HepG2 (cell line): Measurements from ENCODE around the gene ZNF331. TPM values are rescaled to one million over a fixed set of nuclear protein-coding genes. Genes with fewer than 3 reads are reported as not detected.

Source experiments
- GLMP ChIP-seq: sonication (generic); formaldehyde crosslinking; IDR thresholded peaks from 2 replicates; pipeline ENCODE4 v1.9.0; 2021; ENCODE audit warnings: missing genetic modification reagents, mild to moderate bottlenecking, borderline replicate concordance
- REST ChIP-seq, 2 experiments: IDR thresholded peaks; 2 replicates each; pipeline ENCODE4 v1.6.1; 2011 to 2012; ENCODE audit warnings: low read length in 2 of 2, borderline replicate concordance in 1 of 2, low read depth in 1 of 2, mild to moderate bottlenecking in 1 of 2, moderate library complexity in 1 of 2
- ZNF484 ChIP-seq: sonication (generic); formaldehyde crosslinking; IDR thresholded peaks from 2 replicates; pipeline ENCODE4 v1.5.1; 2020; ENCODE audit warnings: mild to moderate bottlenecking, low read depth, missing genetic modification reagents, borderline replicate concordance
- ZNF556 ChIP-seq: sonication (generic); formaldehyde crosslinking; IDR thresholded peaks from 2 replicates; pipeline ENCODE4 v1.4.0; 2020; ENCODE audit warnings: mild to moderate bottlenecking, missing genetic modification reagents, borderline replicate concordance
- ZNF782 ChIP-seq: sonication (generic); formaldehyde crosslinking; IDR thresholded peaks from 2 replicates; pipeline ENCODE4 v1.4.0; 2020; ENCODE audit warnings: missing genetic modification reagents, mild to moderate bottlenecking, borderline replicate concordance
- polyA plus RNA-seq, 8 experiments: library from polyadenylated mRNA; depleted of rRNA in 3 of 8; stranded (reverse) in 7 of 8; unstranded in 1 of 8; fragments of >200 nt; fragmentation: Illumina TruSeq in 4 of 8; extraction: Trizol in 4 of 8; gene quantifications; 2 replicates each; pipeline versions ENCODE4 v1.2.1 to v1.2.3, GENCODE V29; 2011 to 2016; ENCODE audit warnings: low read depth in 4 of 8, missing spikeins in 1 of 8, mixed read lengths in 1 of 8; ENCODE audit not compliant: insufficient read depth in 1 of 8
- total RNA-seq, 5 experiments: library from RNA; depleted of rRNA; stranded (reverse); fragments of >200 nt; fragmentation: Illumina TruSeq; extraction: Trizol; gene quantifications; 2 replicates each; pipeline ENCODE4 v1.2.3, GENCODE V29; 2016; ENCODE audit warnings: low read depth in 1 of 5

Gene ZNF331
- total and polyA plus RNA-seq, 2 of the 13 experiments (the other 11 are each of a cell fraction or from before 2014, with no cell fraction given), result 8.2 to 13.3 TPM

- peak in 1 of 2 experiments; percentile 19; a peak in 1 of 4 replicates for TF ChIP-seq REST (IDR thresholded peaks at IDR 0.05; ENCODE audit: borderline replicate concordance in 1 of 2, low read depth in 1 of 2, low read length in 2 of 2)
- no peak for TF ChIP-seq ZNF484
- no peak for TF ChIP-seq GLMP (CRISPR knock-in tag)
- peak; percentile 71; the same call in 1 of the 2 replicates for TF ChIP-seq ZNF556 (CRISPR knock-in tag)
- no peak for TF ChIP-seq ZNF782 (CRISPR knock-in tag)
Observed at GRCh38 chr19:53507523-53508442, 30.2 kb upstream of the ZNF331 start (continued).
